Chondrocyte (in vitro differentiated cells): ENCODE results near the gene CSNK1A1. TPM values are rescaled to one million over a fixed set of nuclear protein-coding genes. Genes with fewer than 3 reads are reported as not detected.
"Not testable (repeated sequence)": the region's sequence is repeated elsewhere in the genome, so short reads cannot be mapped to it uniquely, and the experiment has no call there.

Experiments
- DNase-seq: peaks from one replicate; pipeline ENCODE4 v3.0.0; 2021; ENCODE audit warnings: mixed read lengths, low spot score
- H3K27ac Mint-ChIP-seq: one replicate; pipeline ENCODE4 v1.8.0; 2021; ENCODE audit warnings: mild to moderate bottlenecking, moderate library complexity, mixed read lengths; ENCODE audit not compliant: unreplicated experiment
- H3K27me3 Mint-ChIP-seq: 2 replicates; pipeline ENCODE4 v1.8.0; 2021; ENCODE audit warnings: low read depth, mixed read lengths
- H3K36me3 Mint-ChIP-seq: 2 replicates; pipeline ENCODE4 v1.8.0; 2021; ENCODE audit warnings: low read depth, mixed read lengths
- H3K4me1 Mint-ChIP-seq: 2 replicates; pipeline ENCODE4 v1.8.0; 2021; ENCODE audit warnings: low read depth, mild to moderate bottlenecking, mixed read lengths
- H3K4me3 Mint-ChIP-seq: one replicate; pipeline ENCODE4 v1.8.0; 2021; ENCODE audit warnings: mild to moderate bottlenecking, moderate library complexity, mixed read lengths; ENCODE audit not compliant: unreplicated experiment
- H3K9me3 Mint-ChIP-seq: 2 replicates; pipeline ENCODE4 v1.8.0; 2021; ENCODE audit warnings: low read depth, mixed read lengths
- total RNA-seq: library from RNA; stranded (reverse); gene quantifications from 3 replicates; pipeline ENCODE4 v1.2.1, GENCODE V29; 2021
- TF ChIP-seq, protein P1 (sequence below): fragments of 200-600 bp; sonication (generic); IDR thresholded peaks from 2 replicates; pipeline ENCODE4 v1.5.0; 2021; ENCODE audit warnings: antibody characterized with exemption, mild to moderate bottlenecking, moderate library complexity

CSNK1A1 gene
- total RNA-seq, 1 donor from 2014 or later = 214 TPM

DNA sequence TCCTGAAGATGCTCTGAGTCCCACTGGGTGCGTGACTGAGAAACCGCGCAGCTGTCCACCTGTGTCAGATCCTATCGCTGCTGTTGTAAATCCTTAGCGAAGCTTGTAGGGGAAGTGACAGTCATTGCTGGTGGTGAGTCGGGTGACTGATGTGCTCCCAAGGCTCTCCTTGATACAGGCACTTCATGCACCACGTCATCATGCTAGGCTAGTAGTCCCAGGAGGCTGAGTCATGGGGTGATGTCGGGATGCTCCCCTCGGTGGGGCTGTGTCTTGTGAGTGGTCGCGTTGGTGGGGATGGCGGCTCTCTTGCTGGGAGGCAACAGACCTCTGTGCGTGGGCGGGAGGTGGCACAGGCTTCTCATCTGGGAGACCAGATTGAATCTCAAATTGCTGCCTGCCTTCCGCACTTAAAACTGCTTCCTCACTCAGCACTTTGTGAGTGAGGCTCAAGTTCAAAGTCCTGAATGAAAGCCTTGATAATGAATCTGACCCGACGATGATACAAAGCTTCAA is 84.7 kb downstream of the CSNK1A1 start:
- H3K4me3 Mint-ChIP-seq = no peak overlapping the region
- no peaks in the 10 kb centered on the region for H3K9me3 Mint-ChIP-seq
- peaks cover 36% of the 10 kb centered on the region for H3K4me1 Mint-ChIP-seq
- no peaks in the 10 kb centered on the region for H3K36me3 Mint-ChIP-seq
- TF ChIP-seq, protein P1, sequence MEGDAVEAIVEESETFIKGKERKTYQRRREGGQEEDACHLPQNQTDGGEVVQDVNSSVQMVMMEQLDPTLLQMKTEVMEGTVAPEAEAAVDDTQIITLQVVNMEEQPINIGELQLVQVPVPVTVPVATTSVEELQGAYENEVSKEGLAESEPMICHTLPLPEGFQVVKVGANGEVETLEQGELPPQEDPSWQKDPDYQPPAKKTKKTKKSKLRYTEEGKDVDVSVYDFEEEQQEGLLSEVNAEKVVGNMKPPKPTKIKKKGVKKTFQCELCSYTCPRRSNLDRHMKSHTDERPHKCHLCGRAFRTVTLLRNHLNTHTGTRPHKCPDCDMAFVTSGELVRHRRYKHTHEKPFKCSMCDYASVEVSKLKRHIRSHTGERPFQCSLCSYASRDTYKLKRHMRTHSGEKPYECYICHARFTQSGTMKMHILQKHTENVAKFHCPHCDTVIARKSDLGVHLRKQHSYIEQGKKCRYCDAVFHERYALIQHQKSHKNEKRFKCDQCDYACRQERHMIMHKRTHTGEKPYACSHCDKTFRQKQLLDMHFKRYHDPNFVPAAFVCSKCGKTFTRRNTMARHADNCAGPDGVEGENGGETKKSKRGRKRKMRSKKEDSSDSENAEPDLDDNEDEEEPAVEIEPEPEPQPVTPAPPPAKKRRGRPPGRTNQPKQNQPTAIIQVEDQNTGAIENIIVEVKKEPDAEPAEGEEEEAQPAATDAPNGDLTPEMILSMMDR = no peak
- no peaks in the 10 kb centered on the region for H3K27me3 Mint-ChIP-seq
- DNase-seq = peak; percentile 87
- peak overlapping the region; percentile 47 for H3K27ac Mint-ChIP-seq

- Mint-ChIP-seq H3K27ac (peak overlapping the region; percentile 89), H3K4me1 (peaks cover 28% of the 10 kb centered on the region), H3K9me3 (no peaks in the 10 kb centered on the region), H3K27me3 (no peaks in the 10 kb centered on the region), H3K4me3 (no peak overlapping the region), H3K36me3 (no peaks in the 10 kb centered on the region)
- TF ChIP-seq, protein P1 = no peak
- no peak for DNase-seq
These were observed 86.3 kb downstream of the CSNK1A1 start for GRCh38 chr5:149464796-149465489.

- peaks cover 30% of the 10 kb centered on the region for H3K4me1 Mint-ChIP-seq
- H3K4me3 Mint-ChIP-seq, H3K27me3 Mint-ChIP-seq, H3K9me3 Mint-ChIP-seq, H3K27ac Mint-ChIP-seq, H3K36me3 Mint-ChIP-seq, DNase-seq: not testable (repeated sequence)
These were observed 89.3 kb downstream of the CSNK1A1 start for GRCh38 chr5:149461907-149462306.

GRCh38 chr5:149459891-149460290 is 91.3 kb downstream of the CSNK1A1 start:
- Mint-ChIP-seq H3K27ac (no peak overlapping the region), H3K4me3 (no peak overlapping the region), H3K27me3 (no peaks in the 10 kb centered on the region), H3K4me1 (peaks cover 30% of the 10 kb centered on the region), H3K36me3 (no peaks in the 10 kb centered on the region), H3K9me3 (no peaks in the 10 kb centered on the region)
- TF ChIP-seq, protein P1 = no peak
- no peak for DNase-seq

DNA sequence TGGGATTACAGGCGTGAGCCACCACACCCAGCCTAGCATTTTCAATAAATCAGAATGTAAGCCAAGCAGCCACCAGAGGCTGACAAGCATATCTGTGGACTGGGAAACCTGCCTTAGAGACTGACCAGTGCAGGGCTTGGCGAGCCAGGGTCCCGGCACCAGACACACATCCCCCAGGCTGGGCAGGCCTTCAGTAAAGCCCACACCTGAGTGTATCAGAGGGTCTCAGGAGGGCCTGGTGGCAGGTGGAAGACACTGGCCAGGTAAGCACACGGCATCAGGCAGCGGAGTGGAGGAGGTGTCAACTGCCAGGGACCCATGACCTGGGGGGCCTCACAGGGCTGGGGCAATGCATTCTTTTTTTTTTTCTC is 93.9 kb downstream of the CSNK1A1 start:
- H3K4me1 Mint-ChIP-seq = peaks cover 37% of the 10 kb centered on the region
- TF ChIP-seq, protein P1 = no peak
- no peaks in the 10 kb centered on the region for H3K36me3 Mint-ChIP-seq
- DNase-seq = no peak
- no peaks in the 10 kb centered on the region for H3K9me3 Mint-ChIP-seq
- H3K27me3 Mint-ChIP-seq = no peaks in the 10 kb centered on the region
- no peak overlapping the region for H3K4me3 Mint-ChIP-seq
- H3K27ac Mint-ChIP-seq = no peak overlapping the region
